ENCODE results near the gene EXOC4.

- TF ChIP-seq CTCF (IDR thresholded peaks at IDR 0.05): no peak
- no peak for TF ChIP-seq POLR2A (IDR thresholded peaks at IDR 0.05)
Observed at GRCh38 chr7:134084488-134085144, 831.7 kb downstream of the EXOC4 start.
